ENCODE data around the gene SFRP5. TPM values are rescaled to one million over a fixed set of nuclear protein-coding genes. Genes with fewer than 3 reads are reported as not detected.

The SFRP5 gene
- 0.09 and 0.58 TPM in 2 replicates for total RNA-seq

DNA sequence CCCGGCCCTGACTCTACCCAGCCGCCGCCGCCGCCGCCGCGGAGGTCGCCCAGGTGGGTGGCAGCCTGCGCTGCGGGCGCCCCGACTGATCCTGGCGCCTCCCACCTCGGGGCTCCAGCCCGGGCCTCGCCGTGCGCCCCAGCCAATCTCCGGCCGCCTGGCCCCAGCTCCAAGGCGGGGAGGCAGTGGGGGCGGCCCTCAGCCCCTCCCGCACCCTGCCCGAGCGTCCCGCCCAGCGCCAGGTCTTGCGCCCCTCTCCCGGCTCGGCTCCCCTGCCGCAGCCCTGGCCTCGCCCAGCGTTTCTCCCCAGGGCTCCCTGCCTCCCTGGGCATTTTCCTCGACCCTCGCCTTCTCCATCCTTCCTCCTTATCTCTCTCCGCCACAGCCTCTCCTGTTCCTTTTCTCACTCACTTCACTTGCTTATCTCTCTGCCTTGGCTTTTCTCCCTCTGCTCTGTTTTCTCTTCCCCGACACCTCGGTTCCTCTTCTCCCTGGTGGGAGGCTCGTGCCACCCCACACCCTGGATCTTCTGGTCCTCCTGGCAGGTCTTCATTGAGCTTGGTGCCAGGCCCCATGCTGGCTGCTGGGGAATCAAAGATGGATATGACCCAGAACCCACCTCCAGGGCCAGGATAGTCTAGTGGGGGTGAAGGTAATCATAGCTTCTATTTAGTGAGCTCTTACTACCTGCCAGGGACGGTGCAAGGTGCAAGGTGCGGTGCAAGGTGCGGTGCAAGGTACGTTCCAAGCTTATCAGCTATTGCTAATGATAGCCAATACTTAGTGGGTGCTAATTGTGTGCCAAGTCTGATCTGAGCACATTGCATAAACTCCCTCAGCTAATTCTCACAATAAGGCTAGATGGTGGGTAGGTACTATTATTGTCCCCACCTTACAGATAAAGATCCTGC is at the start of gene SFRP5:
Gene SFRP5, minus strand, starts transcription at position 87 of the 911 bp plus-strand sequence. CDS start 166 bp downstream, outside the sequence.

GRCh38 chr10:97736902-97737769 is 34.7 kb downstream of the SFRP5 start, which contains the start of gene ZFYVE27:
ZFYVE27 (plus strand) TSS chr10:97737128; CDS start chr10:97738478, 1,350 bp downstream.

Other genes with a start within 250 kb of the SFRP5 start
- 0.85 TPM in 1 of 2 replicates, not detected in the other for gene ANKRD2, start 199.2 kb downstream of the SFRP5 start, total RNA-seq
- gene HOGA1, start 187.6 kb downstream of the SFRP5 start, total RNA-seq, result 0.17 and 0.58 TPM in 2 replicates
- gene C10orf62, start 182.3 kb downstream of the SFRP5 start, total RNA-seq, result not detected in 2 replicates
- 3.9 and 33.7 TPM in 2 replicates for gene MORN4, start 138.5 kb downstream of the SFRP5 start, total RNA-seq
- 20.1 and 23.7 TPM in 2 replicates for gene PI4K2A, start 131.3 kb downstream of the SFRP5 start, total RNA-seq
- gene AVPI1, start 84.8 kb downstream of the SFRP5 start, total RNA-seq, result 15.9 and 29.3 TPM in 2 replicates
- gene MARVELD1, start 58.3 kb downstream of the SFRP5 start, total RNA-seq, result 60.7 and 71.5 TPM in 2 replicates
- gene ZFYVE27, start 34.9 kb downstream of the SFRP5 start, total RNA-seq, result 10.0 and 15.4 TPM in 2 replicates
- gene GOLGA7B, start 77.8 kb upstream of the SFRP5 start, total RNA-seq, result not detected in 2 replicates